GM12878 (cell line): ENCODE results near the gene ELAVL2. TPM values are rescaled to one million over a fixed set of nuclear protein-coding genes. Genes with fewer than 3 reads are reported as not detected.

ENCODE experiments used
- ATAC-seq: fragments of 200-7000 bp; cut with Tn5 transposase; 3 replicates; pipeline ENCODE4 v1.9.1; 2020; ENCODE audit warnings: mild to moderate bottlenecking, moderate library complexity
- BruUV-seq: library from RNA; stranded (reverse); fragments of 400-500 nt; replicated peaks from 2 replicates; lab custom pipeline; 2021; lab: Mats Ljungman, UMichigan
- CTCF ChIA-PET: fragments of 300-600 bp; sonication (Branson Sonifier 250); formaldehyde crosslinking; extraction: SDS; loops from one replicate; lab custom pipeline; 2021; ENCODE audit warnings: inconsistent platforms; lab: Yijun Ruan, JAX
- POLR2A ChIA-PET: fragments of 350-600 bp; formaldehyde crosslinking; extraction: SDS; loops from one replicate; lab custom pipeline; 2021; ENCODE audit warnings: inconsistent platforms; lab: Charles Lee
- RAD21 ChIA-PET: fragments of 300-600 bp; sonication (Branson Sonifier 250); formaldehyde crosslinking; loops from one replicate; lab custom pipeline; 2023; ENCODE audit warnings: antibody characterized with exemption; ENCODE audit not compliant: unreplicated experiment; lab: Charles Lee
- SMC1A ChIA-PET: fragments of 300-600 bp; sonication (Branson Sonifier 250); formaldehyde crosslinking; loops from one replicate; lab custom pipeline; 2023; ENCODE audit not compliant: unreplicated experiment, uncharacterized antibody; lab: Charles Lee
- DNase-seq: peaks from one replicate; pipeline ENCODE4 v3.0.0-alpha.2; 2011; ENCODE audit warnings: low read depth, low spot score
- FAIRE-seq: peaks from 3 replicates; lab custom pipeline; 2011; peaks lifted over from hg19 to GRCh38; lab: Jason Lieb, UNC
- H2AFZ ChIP-seq: 2 replicates; pipeline ENCODE4 v1.6.0; 2011; ENCODE audit warnings: low read depth, low read length, control low read depth; ENCODE audit not compliant: control insufficient read depth
- H3K27ac ChIP-seq: 2 replicates; pipeline ENCODE4 v1.5.1; 2011; ENCODE audit warnings: control low read depth; ENCODE audit not compliant: control insufficient read depth, insufficient read depth
- H3K27me3 ChIP-seq, 2 experiments: replicated peaks in 1 of 2; 2 replicates each; pipeline versions ENCODE4 v1.6.0 to v1.6.1; 2011; ENCODE audit warnings: low read length in 1 of 2; ENCODE audit not compliant: control insufficient read depth in 2 of 2, insufficient read depth in 2 of 2
- H3K36me3 ChIP-seq, 2 experiments: 2 replicates each; pipeline ENCODE4 v1.5.1; 2011; ENCODE audit warnings: low read length in 1 of 2; ENCODE audit not compliant: control insufficient read depth in 2 of 2, insufficient read depth in 2 of 2
- H3K4me1 ChIP-seq: 2 replicates; pipeline ENCODE4 v1.6.1; 2011; ENCODE audit warnings: mild to moderate bottlenecking, low read length, moderate library complexity, mixed read lengths; ENCODE audit not compliant: control insufficient read depth, insufficient read depth
- H3K4me2 ChIP-seq: 2 replicates; pipeline ENCODE4 v1.6.0; 2011; ENCODE audit warnings: control low read depth; ENCODE audit not compliant: control insufficient read depth, insufficient read depth
- H3K4me3 ChIP-seq: fragments of 200-600 bp; sonication (generic); 2 replicates; pipeline ENCODE4 v1.5.1; 2016
- H3K79me2 ChIP-seq: 2 replicates; pipeline ENCODE4 v1.6.0; 2011; ENCODE audit warnings: low read length; ENCODE audit not compliant: control insufficient read depth, insufficient read depth
- H3K9ac ChIP-seq: 2 replicates; pipeline ENCODE4 v1.8.0; 2011; ENCODE audit warnings: low read length, control low read depth, mixed read lengths; ENCODE audit not compliant: control insufficient read depth, insufficient read depth
- H3K9me3 ChIP-seq: replicated peaks from 3 replicates; pipeline ENCODE4 v1.5.1; 2011; ENCODE audit warnings: mild to moderate bottlenecking, low read length; ENCODE audit not compliant: control insufficient read depth, insufficient read depth
- H4K20me1 ChIP-seq: 2 replicates; pipeline ENCODE4 v1.6.0; 2011; ENCODE audit not compliant: control insufficient read depth, insufficient read depth
- BCL11A ChIP-seq: IDR thresholded peaks from 2 replicates; pipeline ENCODE4 v1.6.1; 2011; ENCODE audit warnings: low read depth, low read length
- CBFB ChIP-seq: IDR thresholded peaks from 2 replicates; pipeline ENCODE4 v1.6.1; 2016; ENCODE audit warnings: antibody characterized with exemption, low read depth
- CHD2 ChIP-seq: IDR thresholded peaks from 2 replicates; pipeline ENCODE4 v1.6.1; 2011; ENCODE audit warnings: low read depth, low read length, improper control_type of control experiment, borderline replicate concordance
- MLLT1 ChIP-seq: fragments of 450-650 bp; IDR thresholded peaks from 2 replicates; pipeline ENCODE4 v1.6.1; 2016; ENCODE audit warnings: mild to moderate bottlenecking
- NBN ChIP-seq: fragments of 450-650 bp; IDR thresholded peaks from 2 replicates; pipeline ENCODE4 v1.6.1; 2016
- NFYA ChIP-seq: IDR thresholded peaks from 2 replicates; pipeline ENCODE4 v1.6.1; 2011; ENCODE audit warnings: low read depth, mild to moderate bottlenecking, low read length, improper control_type of control experiment, borderline replicate concordance
- SP1 ChIP-seq: IDR thresholded peaks from one replicate; pipeline ENCODE4 v1.6.1; 2011; ENCODE audit warnings: low read depth, low read length
- STAT1 ChIP-seq: fragments of 450-650 bp; conservative IDR thresholded peaks from 2 replicates; pipeline ENCODE4 v1.6.1; 2014; ENCODE audit warnings: antibody characterized with exemption, mild to moderate bottlenecking
- TARDBP ChIP-seq: IDR thresholded peaks from 2 replicates; pipeline ENCODE4 v1.6.1; 2016; ENCODE audit warnings: borderline replicate concordance
- ZBTB11 ChIP-seq: fragments of 450-650 bp; formaldehyde crosslinking; IDR thresholded peaks from 2 replicates; pipeline ENCODE4 v1.5.0; 2022; ENCODE audit warnings: mild to moderate bottlenecking, missing genetic modification characterization
- WGBS: methylation state at CpG from one replicate; pipeline ENCODE4 v1.1.6; 2016; ENCODE audit warnings: low lambda C conversion rate; ENCODE audit not compliant: insufficient replicate concordance, insufficient coverage; ENCODE audit errors: missing lambda C conversion rate; 5-methylcytosine and 5-hydroxymethylcytosine counted together
- in situ Hi-C: fragments of 300-500 bp; cut with MboI; formaldehyde crosslinking; loops from 9 replicates; pipeline ENCODE4 v1.14.3; 2018; ENCODE audit warnings: mixed read lengths
- intact Hi-C: fragments of 100-400 bp; cut with micrococcal nuclease; formaldehyde crosslinking; loops from one replicate; pipeline ENCODE4 v1.14.2; 2022; ENCODE audit not compliant: unreplicated experiment
- polyA plus RNA-seq, 11 experiments: library from polyadenylated mRNA; depleted of rRNA in 4 of 11; unstranded in 6 of 11; stranded (reverse) in 5 of 11; fragments of >200 nt; fragmentation: Nextera tagmentation in 4 of 11; fragmentation: Illumina TruSeq in 1 of 11; extraction: Ambion mirVana in 4 of 11; extraction: Trizol in 1 of 11; gene quantifications; 1 replicate in 1 of 11; 2 replicates in 10 of 11; pipeline versions ENCODE4 v1.2.1 to v1.2.3, GENCODE V29; 2011 to 2016; ENCODE audit warnings: inconsistent platforms in 2 of 11, missing spikeins in 2 of 11, low read depth in 1 of 11
- total RNA-seq, 4 experiments: library from RNA; depleted of rRNA in 3 of 4; stranded (reverse); fragments of >200 nt in 3 of 4; fragmentation: Illumina TruSeq in 1 of 4; extraction: Trizol in 1 of 4; gene quantifications; 2 replicates each; pipeline versions ENCODE4 v1.2.1 to v1.2.3, GENCODE V29; 2013 to 2021
- TF ChIP-seq, protein P1 (sequence below): fragments of 150-350 bp; IDR thresholded peaks from 2 replicates; pipeline ENCODE4 v1.6.1; 2016; ENCODE audit warnings: low read depth, low read length
- TF ChIP-seq, protein P2 (sequence below): fragments of 450-650 bp; IDR thresholded peaks from 2 replicates; pipeline ENCODE4 v1.6.1; 2017; ENCODE audit warnings: mild to moderate bottlenecking, low read depth, inconsistent platforms; ENCODE audit not compliant: poor library complexity, severe bottlenecking

The ELAVL2 gene
- total and polyA plus RNA-seq, 10 of the 15 experiments (the other 5 are each of a cell fraction or from before 2014, with no cell fraction given), result 0.24 to 2.6 (median 0.76) TPM

GRCh38 chr9:23659346-23660006 lies 166.6 kb downstream of the ELAVL2 start:
- 25% methylated on average over 6 of the region's 6 CpGs for WGBS
- no peaks in the 10 kb centered on the region for H3K36me3 ChIP-seq
- H3K9me3 ChIP-seq, result no peaks in the 10 kb centered on the region
- ChIA-PET POLR2A (no interaction called here), RAD21 (no interaction called here), CTCF (interaction anchor here (0.6 kb wide), 1 partner anchor 477 kb away, joined by 5 read pairs; no protein-coding TSS in a partner anchor), SMC1A (interaction anchor here (1.3 kb wide), 1 partner anchor 24 kb away, joined by 4 read pairs; no protein-coding TSS in a partner anchor)
- no peak overlapping the region for H3K4me3 ChIP-seq
- H3K4me1 ChIP-seq, result no peaks in the 10 kb centered on the region
- H3K27me3 ChIP-seq, result no peaks in the 10 kb centered on the region
- no peak overlapping the region for H2AFZ ChIP-seq
- no peak overlapping the region for H3K9ac ChIP-seq
- FAIRE-seq, result no peak
- H4K20me1 ChIP-seq, result no peaks in the 10 kb centered on the region
- no peak for DNase-seq
- no peak for ATAC-seq
- H3K27ac ChIP-seq, result no peak overlapping the region
- no TSS peak for BruUV-seq
- in situ Hi-C loops, result no loop called here
- intact Hi-C loops, result no loop called here
- no peaks in the 10 kb centered on the region for H3K79me2 ChIP-seq
- no peak overlapping the region for H3K4me2 ChIP-seq
- no peak for TF ChIP-seq STAT1
- TF ChIP-seq MLLT1, result no peak
- TF ChIP-seq, protein P1, sequence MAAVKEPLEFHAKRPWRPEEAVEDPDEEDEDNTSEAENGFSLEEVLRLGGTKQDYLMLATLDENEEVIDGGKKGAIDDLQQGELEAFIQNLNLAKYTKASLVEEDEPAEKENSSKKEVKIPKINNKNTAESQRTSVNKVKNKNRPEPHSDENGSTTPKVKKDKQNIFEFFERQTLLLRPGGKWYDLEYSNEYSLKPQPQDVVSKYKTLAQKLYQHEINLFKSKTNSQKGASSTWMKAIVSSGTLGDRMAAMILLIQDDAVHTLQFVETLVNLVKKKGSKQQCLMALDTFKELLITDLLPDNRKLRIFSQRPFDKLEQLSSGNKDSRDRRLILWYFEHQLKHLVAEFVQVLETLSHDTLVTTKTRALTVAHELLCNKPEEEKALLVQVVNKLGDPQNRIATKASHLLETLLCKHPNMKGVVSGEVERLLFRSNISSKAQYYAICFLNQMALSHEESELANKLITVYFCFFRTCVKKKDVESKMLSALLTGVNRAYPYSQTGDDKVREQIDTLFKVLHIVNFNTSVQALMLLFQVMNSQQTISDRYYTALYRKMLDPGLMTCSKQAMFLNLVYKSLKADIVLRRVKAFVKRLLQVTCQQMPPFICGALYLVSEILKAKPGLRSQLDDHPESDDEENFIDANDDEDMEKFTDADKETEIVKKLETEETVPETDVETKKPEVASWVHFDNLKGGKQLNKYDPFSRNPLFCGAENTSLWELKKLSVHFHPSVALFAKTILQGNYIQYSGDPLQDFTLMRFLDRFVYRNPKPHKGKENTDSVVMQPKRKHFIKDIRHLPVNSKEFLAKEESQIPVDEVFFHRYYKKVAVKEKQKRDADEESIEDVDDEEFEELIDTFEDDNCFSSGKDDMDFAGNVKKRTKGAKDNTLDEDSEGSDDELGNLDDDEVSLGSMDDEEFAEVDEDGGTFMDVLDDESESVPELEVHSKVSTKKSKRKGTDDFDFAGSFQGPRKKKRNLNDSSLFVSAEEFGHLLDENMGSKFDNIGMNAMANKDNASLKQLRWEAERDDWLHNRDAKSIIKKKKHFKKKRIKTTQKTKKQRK, result no peak
- no peak for TF ChIP-seq CBFB
- no peak for TF ChIP-seq NFYA
- TF ChIP-seq ZBTB11, result no peak
- no peak for TF ChIP-seq BCL11A
- no peak for TF ChIP-seq SP1
- TF ChIP-seq, protein P2, sequence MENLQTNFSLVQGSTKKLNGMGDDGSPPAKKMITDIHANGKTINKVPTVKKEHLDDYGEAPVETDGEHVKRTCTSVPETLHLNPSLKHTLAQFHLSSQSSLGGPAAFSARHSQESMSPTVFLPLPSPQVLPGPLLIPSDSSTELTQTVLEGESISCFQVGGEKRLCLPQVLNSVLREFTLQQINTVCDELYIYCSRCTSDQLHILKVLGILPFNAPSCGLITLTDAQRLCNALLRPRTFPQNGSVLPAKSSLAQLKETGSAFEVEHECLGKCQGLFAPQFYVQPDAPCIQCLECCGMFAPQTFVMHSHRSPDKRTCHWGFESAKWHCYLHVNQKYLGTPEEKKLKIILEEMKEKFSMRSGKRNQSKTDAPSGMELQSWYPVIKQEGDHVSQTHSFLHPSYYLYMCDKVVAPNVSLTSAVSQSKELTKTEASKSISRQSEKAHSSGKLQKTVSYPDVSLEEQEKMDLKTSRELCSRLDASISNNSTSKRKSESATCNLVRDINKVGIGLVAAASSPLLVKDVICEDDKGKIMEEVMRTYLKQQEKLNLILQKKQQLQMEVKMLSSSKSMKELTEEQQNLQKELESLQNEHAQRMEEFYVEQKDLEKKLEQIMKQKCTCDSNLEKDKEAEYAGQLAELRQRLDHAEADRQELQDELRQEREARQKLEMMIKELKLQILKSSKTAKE, result no peak
- no peak for TF ChIP-seq TARDBP
- no peak for TF ChIP-seq CHD2
- TF ChIP-seq NBN, result no peak
